Spleen (tissue), 7 donors: ENCODE measurements around the gene GYS1.

Source experiments
- CTCF ChIP-seq, 11 experiments: fragments of 200-600 bp in 7 of 11; fragments of 450-650 bp in 4 of 11; sonication (generic) in 4 of 11; IDR thresholded peaks in 8 of 11; conservative IDR thresholded peaks in 3 of 11; 1 replicate in 7 of 11; 2 replicates in 4 of 11; pipeline versions ENCODE4 v1.4.0 to v1.8.0; 2016 to 2021; ENCODE audit warnings: antibody characterized with exemption in 11 of 11, inconsistent platforms in 4 of 11, mild to moderate bottlenecking in 1 of 11
- POLR2A ChIP-seq, 3 donors: fragments of 450-650 bp; IDR thresholded peaks; one replicate each; pipeline ENCODE4 v1.5.1; 2017; ENCODE audit warnings: antibody characterized with exemption in 3 of 3, mild to moderate bottlenecking in 1 of 3
- POLR2AphosphoS5 ChIP-seq, 3 donors: sonication (generic); formaldehyde crosslinking; IDR thresholded peaks; one replicate each; pipeline ENCODE4 v1.5.1; 2017; ENCODE audit warnings: antibody characterized with exemption in 3 of 3
- donor health status: DM: no; HTN: no; CAD: no; lungs with moderate emphysema.
- donor health status: DM: no; HTN: no; CAD: no.
- donor health status: DM: no; HTN: no; CAD: no.

DNA sequence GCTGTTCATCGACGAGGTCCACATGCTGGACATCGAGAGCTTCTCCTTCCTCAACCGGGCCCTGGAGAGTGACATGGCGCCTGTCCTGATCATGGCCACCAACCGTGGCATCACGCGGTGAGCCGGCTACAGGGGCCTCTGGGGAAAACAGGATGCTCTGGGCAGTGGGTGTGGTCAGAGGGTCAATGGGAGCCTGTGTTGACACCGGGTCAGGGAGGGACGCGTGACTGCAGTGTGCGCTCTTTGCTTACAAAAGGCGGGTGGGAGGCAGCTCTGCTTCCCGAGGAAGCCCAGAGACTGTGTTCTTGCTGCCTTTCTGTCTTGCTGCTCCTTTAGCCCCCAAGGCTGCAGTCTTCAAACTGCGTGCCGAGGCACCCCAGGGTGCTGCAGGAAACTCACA lies 18.1 kb upstream of the GYS1 start:
- TF ChIP-seq CTCF (IDR thresholded peaks at IDR 0.05 in 8 of 11, conservative IDR thresholded peaks at IDR 0.05 in 3 of 11) (no peak), POLR2A (IDR thresholded peaks at IDR 0.05) (no peak), POLR2AphosphoS5 (IDR thresholded peaks at IDR 0.05) (no peak)
